ENCODE data around the gene ELMO3.

Gene ELMO3

DNA sequence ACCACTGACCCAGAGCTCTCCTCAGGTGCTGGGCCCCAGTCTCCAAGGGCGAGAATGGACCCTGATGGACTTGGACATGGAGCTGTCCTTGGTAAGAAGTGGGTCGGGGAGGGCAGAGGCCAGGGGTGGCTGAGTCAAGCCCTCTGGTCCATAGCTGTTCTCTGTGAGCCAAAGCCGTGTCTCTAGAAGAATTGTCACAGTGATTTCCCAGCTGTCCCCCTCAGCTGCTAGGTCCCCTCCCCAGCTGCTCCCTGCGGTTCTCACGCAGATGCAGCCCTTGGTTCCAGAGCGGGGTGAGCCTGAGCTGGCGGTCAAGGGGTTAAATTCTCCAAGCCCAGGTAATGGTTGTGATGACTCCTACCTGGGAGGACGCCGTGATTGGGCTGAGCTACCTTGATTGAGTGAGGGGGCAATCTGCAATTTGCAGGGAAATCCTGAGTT is 29.9 kb upstream of the ELMO3 start:
- Histone ChIP-seq H3K4me3 (replicated peaks; ENCODE audit: low read depth, low read length) (no peak overlapping the region), H3K36me3 (ENCODE audit: control insufficient read depth, insufficient read depth, low read length) (no peaks in the 10 kb centered on the region), H3K27me3 (replicated peaks; ENCODE audit: control insufficient read depth, insufficient read depth, low read length) (no peaks in the 10 kb centered on the region; the same call in 1 of the 2 replicates)
- TF ChIP-seq, protein P1, sequence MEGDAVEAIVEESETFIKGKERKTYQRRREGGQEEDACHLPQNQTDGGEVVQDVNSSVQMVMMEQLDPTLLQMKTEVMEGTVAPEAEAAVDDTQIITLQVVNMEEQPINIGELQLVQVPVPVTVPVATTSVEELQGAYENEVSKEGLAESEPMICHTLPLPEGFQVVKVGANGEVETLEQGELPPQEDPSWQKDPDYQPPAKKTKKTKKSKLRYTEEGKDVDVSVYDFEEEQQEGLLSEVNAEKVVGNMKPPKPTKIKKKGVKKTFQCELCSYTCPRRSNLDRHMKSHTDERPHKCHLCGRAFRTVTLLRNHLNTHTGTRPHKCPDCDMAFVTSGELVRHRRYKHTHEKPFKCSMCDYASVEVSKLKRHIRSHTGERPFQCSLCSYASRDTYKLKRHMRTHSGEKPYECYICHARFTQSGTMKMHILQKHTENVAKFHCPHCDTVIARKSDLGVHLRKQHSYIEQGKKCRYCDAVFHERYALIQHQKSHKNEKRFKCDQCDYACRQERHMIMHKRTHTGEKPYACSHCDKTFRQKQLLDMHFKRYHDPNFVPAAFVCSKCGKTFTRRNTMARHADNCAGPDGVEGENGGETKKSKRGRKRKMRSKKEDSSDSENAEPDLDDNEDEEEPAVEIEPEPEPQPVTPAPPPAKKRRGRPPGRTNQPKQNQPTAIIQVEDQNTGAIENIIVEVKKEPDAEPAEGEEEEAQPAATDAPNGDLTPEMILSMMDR (IDR thresholded peaks at IDR 0.05; ENCODE audit: insufficient read depth, low read length, poor library complexity, severe bottlenecking), result no peak
- DNase-seq (ENCODE audit: extremely low read depth, insufficient read length), result no peak

DNA sequence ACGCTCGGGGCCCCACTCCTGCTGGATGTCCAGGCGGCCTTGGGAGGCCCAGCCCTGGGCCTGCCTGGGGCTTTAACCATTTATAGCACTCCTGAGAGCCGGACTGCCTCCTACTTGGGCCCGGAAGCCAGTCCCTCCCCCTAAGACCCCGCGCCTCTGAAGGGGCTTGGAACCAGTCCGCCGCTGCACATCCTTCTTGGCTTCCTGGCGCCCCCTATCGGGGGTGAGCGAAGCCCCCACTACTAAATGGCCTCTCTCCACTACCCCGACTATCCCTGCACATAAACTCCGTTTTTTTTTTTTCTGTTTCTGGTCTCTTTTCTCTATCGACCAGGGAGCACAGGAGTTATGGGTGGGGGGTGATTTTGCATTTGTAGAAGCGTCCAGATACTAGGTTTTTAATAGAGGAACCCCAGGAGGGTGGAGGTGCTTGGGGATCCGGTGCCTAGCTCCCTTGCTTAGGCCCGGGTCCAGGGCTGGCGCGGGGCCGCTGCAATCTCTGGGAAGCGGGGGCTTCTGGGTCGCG is 29.2 kb upstream of the ELMO3 start:
- Histone ChIP-seq H3K4me3 (replicated peaks; ENCODE audit: low read depth, low read length) (peak overlapping the region; percentile 61), H3K27me3 (replicated peaks; ENCODE audit: control insufficient read depth, insufficient read depth, low read length) (no peaks in the 10 kb centered on the region; the same call in 1 of the 2 replicates), H3K36me3 (ENCODE audit: control insufficient read depth, insufficient read depth, low read length) (no peaks in the 10 kb centered on the region)
- TF ChIP-seq, protein P1 (IDR thresholded peaks at IDR 0.05; ENCODE audit: insufficient read depth, low read length, poor library complexity, severe bottlenecking), result peak; percentile 77
- no peak for DNase-seq (ENCODE audit: extremely low read depth, insufficient read length)

DNA sequence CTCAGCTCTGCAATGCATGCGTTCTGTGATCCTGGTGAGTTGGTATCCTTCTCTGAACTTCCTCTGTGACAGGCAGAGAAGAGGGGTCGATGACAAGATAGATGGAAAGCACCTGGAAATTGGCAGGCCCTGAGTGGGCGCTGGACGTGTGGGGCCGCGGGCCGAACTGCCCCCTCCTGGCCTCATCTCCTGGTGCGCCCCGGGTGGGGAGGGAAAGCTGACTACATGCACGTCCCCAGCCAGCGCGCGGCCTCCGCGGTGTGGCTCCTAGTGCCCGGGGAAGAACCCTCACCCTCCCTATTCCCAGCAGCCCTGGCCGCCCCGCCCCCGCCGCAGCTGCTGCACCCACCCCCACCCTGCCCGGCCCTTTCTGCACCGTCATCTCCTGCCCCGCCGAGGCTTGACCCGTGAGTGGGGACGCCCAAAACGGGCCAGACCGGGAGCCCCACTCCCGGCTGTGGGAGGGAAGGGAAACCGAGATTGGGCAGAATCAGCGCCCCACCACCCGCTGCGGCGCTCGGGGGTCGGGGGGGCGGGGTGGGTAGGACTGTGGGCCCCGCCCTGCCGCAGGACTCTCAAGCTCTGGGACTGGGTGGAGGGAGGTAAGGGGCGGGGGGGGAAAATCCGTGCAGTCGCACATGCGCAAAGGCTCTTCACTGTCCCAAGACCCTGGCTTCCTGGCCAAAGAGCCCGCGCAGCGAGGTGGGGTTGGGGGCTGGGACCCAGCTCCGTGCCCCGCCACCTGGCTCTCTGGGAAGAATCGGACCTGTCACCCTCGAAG is 28.6 kb upstream of the ELMO3 start, which contains the start of gene NOL3:
Gene NOL3, plus strand, starts transcription at position 371 of the 781 bp plus-strand sequence.
- Histone ChIP-seq H3K36me3 (ENCODE audit: control insufficient read depth, insufficient read depth, low read length) (no peaks in the 10 kb centered on the region), H3K27me3 (replicated peaks; ENCODE audit: control insufficient read depth, insufficient read depth, low read length) (no peaks in the 10 kb centered on the region; the same call in 1 of the 2 replicates), H3K4me3 (replicated peaks; ENCODE audit: low read depth, low read length) (peak within 1 kb of the TSS; percentile 61)
- TF ChIP-seq, protein P1 (IDR thresholded peaks at IDR 0.05; ENCODE audit: insufficient read depth, low read length, poor library complexity, severe bottlenecking), result no peak
- peak; percentile 73 for DNase-seq (ENCODE audit: extremely low read depth, insufficient read length)

DNA sequence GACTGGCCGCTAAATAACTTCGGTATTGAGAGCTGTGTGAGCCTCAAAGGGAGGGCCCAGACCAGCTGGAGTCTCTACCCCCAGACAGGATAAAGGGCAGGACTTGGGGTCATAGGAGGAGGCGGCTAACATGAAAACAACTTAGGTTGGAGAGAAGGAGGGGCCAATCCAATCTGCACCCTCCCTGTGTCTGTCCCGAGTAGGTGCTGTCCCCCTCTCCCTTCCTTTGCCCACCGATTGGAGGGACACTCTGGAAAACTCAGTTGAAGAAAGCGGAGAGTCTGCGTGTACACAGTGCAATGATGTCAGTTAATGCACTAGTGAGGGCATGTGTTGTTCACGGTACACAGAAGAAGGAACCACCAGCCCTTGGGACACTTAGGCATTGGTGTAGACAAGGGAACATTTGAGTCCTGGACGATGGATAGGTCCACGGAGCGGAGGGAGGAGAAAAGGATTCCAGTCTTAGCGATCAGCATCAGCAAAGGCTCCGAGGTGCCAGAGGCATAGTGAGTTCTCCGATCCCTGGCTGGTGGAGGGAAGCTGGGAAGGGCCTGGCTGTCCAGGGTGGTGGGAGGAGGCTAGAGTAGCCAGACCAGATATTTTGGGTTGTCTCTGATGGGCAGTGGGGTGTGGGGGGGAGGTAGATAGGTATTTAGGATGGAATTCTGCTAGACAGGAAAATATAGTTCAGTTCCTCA is 27.8 kb upstream of the ELMO3 start:
- H3K4me3 ChIP-seq (replicated peaks; ENCODE audit: low read depth, low read length), result peak overlapping the region; percentile 61
- TF ChIP-seq, protein P1 (IDR thresholded peaks at IDR 0.05; ENCODE audit: insufficient read depth, low read length, poor library complexity, severe bottlenecking), result no peak
- H3K36me3 ChIP-seq (ENCODE audit: control insufficient read depth, insufficient read depth, low read length), result no peaks in the 10 kb centered on the region
- H3K27me3 ChIP-seq (replicated peaks; ENCODE audit: control insufficient read depth, insufficient read depth, low read length), result no peaks in the 10 kb centered on the region; the same call in 1 of the 2 replicates
- DNase-seq (ENCODE audit: extremely low read depth, insufficient read length), result no peak

DNA sequence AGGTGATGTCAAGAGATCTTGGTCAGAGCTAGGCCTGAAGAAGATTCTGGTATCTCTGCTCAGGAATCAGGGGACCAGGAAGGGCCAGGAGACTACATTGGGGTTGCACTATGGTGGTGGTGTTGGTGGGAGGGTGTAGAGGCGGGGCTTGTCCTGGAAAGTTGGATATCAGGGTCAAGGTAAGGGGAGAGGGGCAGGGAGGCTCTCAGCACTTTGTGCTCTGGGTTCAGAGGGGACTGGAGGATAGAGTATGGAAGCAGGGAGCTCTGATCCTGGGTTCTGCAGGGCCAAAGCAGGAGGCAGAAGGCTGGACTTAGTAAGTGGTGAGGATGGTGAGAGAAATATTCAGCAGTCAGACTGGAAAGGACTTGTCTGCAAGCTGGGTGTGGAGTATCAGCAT is 25.6 kb upstream of the ELMO3 start:
- Histone ChIP-seq H3K36me3 (ENCODE audit: control insufficient read depth, insufficient read depth, low read length) (no peaks in the 10 kb centered on the region), H3K27me3 (replicated peaks; ENCODE audit: control insufficient read depth, insufficient read depth, low read length) (no peaks in the 10 kb centered on the region), H3K4me3 (replicated peaks; ENCODE audit: low read depth, low read length) (no peak overlapping the region)
- no peak for DNase-seq (ENCODE audit: extremely low read depth, insufficient read length)
- TF ChIP-seq, protein P1 (IDR thresholded peaks at IDR 0.05; ENCODE audit: insufficient read depth, low read length, poor library complexity, severe bottlenecking), result no peak
